ENCODE measurements around the gene ZFAND5.

ZFAND5 gene

DNA sequence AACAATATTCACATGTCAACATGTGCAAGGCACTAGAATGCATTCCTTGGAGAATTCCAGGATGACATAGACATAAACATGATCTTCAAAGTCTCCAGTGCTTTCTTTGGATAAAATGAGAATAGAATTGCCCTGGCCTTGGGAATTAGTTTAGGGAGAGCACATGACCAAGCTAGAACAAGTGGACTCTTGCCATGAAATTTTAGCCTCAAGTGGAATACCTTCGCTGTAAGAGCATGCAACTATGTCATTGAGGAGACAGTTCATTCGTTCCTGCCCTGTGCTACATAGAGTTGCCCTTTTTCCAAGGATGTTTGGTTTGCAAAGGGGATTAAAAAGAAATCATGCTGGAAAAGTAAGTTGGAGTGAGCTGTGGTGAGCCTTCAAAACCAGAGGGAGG, 42.7 kb downstream of the ZFAND5 start:
- H3K27me3 ChIP-seq (replicated peaks; ENCODE audit: control insufficient read depth, insufficient read depth, low read length): no peaks in the 10 kb centered on the region
- no peak for DNase-seq (ENCODE audit: extremely low read depth, insufficient read length)
- H3K36me3 ChIP-seq (ENCODE audit: control insufficient read depth, insufficient read depth, low read length): no peaks in the 10 kb centered on the region
- no peak overlapping the region for H3K4me3 ChIP-seq (replicated peaks; ENCODE audit: low read depth, low read length)
- TF ChIP-seq, protein P1, sequence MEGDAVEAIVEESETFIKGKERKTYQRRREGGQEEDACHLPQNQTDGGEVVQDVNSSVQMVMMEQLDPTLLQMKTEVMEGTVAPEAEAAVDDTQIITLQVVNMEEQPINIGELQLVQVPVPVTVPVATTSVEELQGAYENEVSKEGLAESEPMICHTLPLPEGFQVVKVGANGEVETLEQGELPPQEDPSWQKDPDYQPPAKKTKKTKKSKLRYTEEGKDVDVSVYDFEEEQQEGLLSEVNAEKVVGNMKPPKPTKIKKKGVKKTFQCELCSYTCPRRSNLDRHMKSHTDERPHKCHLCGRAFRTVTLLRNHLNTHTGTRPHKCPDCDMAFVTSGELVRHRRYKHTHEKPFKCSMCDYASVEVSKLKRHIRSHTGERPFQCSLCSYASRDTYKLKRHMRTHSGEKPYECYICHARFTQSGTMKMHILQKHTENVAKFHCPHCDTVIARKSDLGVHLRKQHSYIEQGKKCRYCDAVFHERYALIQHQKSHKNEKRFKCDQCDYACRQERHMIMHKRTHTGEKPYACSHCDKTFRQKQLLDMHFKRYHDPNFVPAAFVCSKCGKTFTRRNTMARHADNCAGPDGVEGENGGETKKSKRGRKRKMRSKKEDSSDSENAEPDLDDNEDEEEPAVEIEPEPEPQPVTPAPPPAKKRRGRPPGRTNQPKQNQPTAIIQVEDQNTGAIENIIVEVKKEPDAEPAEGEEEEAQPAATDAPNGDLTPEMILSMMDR (IDR thresholded peaks at IDR 0.05; ENCODE audit: insufficient read depth, low read length, poor library complexity, severe bottlenecking): no peak

DNA sequence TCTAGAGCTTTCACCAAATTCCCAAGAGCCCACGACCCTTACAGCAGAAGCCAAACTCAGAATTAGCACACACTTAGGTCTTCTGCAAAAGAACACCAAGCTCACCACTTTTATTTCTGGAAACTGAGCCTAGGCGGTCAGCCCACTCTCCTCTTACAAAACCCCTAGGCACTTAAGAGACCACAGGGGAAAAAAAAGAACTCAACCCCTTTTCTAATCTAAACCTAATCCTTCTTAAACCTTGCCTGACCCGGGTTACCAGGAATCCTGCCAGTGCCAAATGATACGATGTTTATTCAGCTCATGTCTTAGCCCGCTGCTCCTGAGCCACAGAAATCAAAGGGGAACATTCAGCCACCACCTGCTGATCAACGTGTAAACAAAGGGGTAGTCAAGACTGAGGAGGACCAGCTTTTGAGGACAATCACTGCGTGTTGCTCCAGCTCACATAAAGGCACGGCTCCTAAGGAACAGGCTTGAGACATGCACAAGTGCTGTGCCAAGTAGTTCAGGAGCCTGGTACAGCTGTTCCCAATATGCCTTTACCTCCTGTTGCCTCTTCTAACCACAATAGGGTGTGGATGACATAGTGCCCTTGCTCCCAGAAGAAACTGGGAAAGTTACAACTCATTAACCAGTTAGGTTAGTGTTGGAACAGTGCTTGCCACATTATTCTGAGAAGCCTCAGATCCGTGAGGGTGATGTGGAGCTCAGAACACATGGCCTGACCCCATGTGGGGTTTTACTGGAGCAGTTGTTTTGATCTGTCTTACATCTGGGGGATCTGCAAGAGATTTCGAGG, 49.3 kb downstream of the ZFAND5 start:
- Histone ChIP-seq H3K27me3 (replicated peaks; ENCODE audit: control insufficient read depth, insufficient read depth, low read length) (no peaks in the 10 kb centered on the region), H3K4me3 (replicated peaks; ENCODE audit: low read depth, low read length) (no peak overlapping the region), H3K36me3 (ENCODE audit: control insufficient read depth, insufficient read depth, low read length) (no peaks in the 10 kb centered on the region)
- TF ChIP-seq, protein P1 (IDR thresholded peaks at IDR 0.05; ENCODE audit: insufficient read depth, low read length, poor library complexity, severe bottlenecking): no peak
- no peak for DNase-seq (ENCODE audit: extremely low read depth, insufficient read length)

DNA sequence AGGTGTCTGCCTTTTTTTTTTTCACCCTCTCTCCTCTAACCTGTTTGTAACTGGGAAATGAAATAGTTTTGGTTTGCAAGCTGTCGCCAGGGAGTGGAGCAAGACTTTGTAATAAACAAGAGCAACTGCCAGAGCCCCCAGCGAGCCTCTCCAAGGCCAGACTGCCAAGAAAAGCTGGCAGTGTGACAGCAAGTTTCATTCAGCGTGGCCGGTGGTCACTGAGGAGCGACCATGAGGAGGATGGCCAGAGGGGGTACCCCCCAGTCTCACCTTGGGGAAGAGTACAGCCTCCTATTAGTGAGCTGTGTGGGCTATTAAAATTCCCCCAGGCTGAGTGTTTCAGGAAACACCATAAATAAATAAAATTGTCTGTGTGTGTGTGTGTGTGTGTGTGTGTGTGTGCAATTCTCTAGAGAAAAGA, 49.9 kb downstream of the ZFAND5 start:
- Histone ChIP-seq H3K36me3 (ENCODE audit: control insufficient read depth, insufficient read depth, low read length) (no peaks in the 10 kb centered on the region), H3K27me3 (replicated peaks; ENCODE audit: control insufficient read depth, insufficient read depth, low read length) (no peaks in the 10 kb centered on the region), H3K4me3 (replicated peaks; ENCODE audit: low read depth, low read length) (no peak overlapping the region)
- no peak for DNase-seq (ENCODE audit: extremely low read depth, insufficient read length)
- TF ChIP-seq, protein P1 (IDR thresholded peaks at IDR 0.05; ENCODE audit: insufficient read depth, low read length, poor library complexity, severe bottlenecking): no peak

DNA sequence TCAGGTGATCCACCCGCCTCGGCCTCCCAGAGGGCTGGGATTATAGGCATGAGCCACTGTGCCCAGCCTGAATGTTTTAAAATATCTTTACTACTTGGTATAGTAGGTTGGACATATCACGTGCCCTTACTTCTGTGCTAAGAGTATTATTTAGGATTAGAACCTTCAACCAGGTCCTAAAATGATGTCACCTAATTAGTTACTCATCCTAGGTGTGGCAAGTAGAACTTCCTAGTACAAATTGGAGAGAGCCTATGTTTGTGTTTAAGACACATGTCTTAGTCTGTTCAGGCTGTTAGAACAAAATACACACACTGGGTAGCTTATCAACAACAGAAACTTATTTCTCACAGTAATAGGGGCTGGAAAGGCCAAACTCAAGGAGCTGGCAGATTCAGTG, 51.5 kb downstream of the ZFAND5 start:
- Histone ChIP-seq H3K36me3 (ENCODE audit: control insufficient read depth, insufficient read depth, low read length) (no peaks in the 10 kb centered on the region), H3K4me3 (replicated peaks; ENCODE audit: low read depth, low read length) (no peak overlapping the region), H3K27me3 (replicated peaks; ENCODE audit: control insufficient read depth, insufficient read depth, low read length) (no peaks in the 10 kb centered on the region)
- no peak for DNase-seq (ENCODE audit: extremely low read depth, insufficient read length)
- TF ChIP-seq, protein P1 (IDR thresholded peaks at IDR 0.05; ENCODE audit: insufficient read depth, low read length, poor library complexity, severe bottlenecking): no peak

DNA sequence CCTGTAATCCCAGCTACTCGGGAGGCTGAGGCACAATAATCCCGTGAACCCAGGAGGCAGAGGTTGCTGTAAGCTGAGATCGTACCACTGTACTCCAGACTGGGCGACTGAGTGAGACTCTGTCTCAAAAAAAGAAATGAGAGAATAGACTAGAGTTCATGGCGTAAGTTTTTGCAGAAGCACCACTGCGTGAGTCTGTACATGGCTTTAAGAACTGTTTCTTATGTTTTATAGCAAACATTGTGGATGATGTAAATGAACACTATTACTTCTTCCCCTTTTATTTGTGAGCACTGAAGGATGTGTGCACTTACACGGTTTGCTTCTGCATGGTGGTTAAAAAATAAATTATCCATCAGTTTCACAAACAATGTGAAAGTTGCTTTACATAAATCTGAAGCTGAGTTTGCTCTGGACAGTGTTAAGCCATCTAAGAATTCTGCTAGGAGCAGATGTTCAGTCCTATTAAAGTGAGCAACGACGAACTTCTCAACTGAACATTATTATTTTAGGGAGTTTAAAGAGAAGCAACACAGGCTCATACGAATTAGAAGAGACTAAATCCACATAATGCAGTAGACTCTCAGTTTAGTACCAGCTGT, 52.5 kb downstream of the ZFAND5 start:
- TF ChIP-seq, protein P1 (IDR thresholded peaks at IDR 0.05; ENCODE audit: insufficient read depth, low read length, poor library complexity, severe bottlenecking): no peak
- DNase-seq (ENCODE audit: extremely low read depth, insufficient read length): no peak
- H3K27me3 ChIP-seq (replicated peaks; ENCODE audit: control insufficient read depth, insufficient read depth, low read length): no peaks in the 10 kb centered on the region
- no peak overlapping the region for H3K4me3 ChIP-seq (replicated peaks; ENCODE audit: low read depth, low read length)
- H3K36me3 ChIP-seq (ENCODE audit: control insufficient read depth, insufficient read depth, low read length): no peaks in the 10 kb centered on the region

All from GM06990 (cell line).